ENCODE data around the gene SRI. TPM values are rescaled to one million over a fixed set of nuclear protein-coding genes. Genes with fewer than 3 reads are reported as not detected.

SRI gene
- total RNA-seq, 1 donor from 2014 or later = 43.3 TPM

DNA sequence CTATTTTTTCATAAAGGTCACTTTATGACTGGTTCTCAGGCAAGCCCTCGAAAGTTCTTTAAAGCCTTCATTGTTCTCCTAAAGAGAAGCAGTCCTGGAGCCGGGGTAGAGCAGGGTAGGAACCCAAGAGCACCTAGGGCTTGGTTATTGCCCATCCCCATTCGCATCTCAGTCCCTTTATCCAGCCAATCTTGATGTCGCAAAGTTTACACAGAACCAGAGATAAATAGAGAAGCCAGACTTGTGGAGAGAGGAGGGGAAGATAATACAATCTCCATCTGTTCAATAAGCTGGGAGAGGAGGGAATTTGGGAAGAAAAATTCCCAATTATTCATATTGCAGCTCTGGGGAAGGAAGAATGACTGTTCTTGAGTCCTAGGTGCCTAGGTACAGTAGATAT lies 6.4 kb upstream of the SRI start:
- Histone ChIP-seq H3K27me3 (ENCODE audit: control insufficient read depth in 3 of 3, insufficient read depth in 3 of 3, low read length in 3 of 3) (no peaks in the 10 kb centered on the region), H3K4me1 (ENCODE audit: control insufficient read depth in 3 of 3, insufficient read depth in 3 of 3, low read length in 3 of 3) (no peaks in the 10 kb centered on the region), H3K9ac (ENCODE audit: low read depth in 1 of 3, low read length in 3 of 3) (no peak overlapping the region), H3K9me3 (ENCODE audit: control insufficient read depth in 3 of 3, low read length in 3 of 3) (no peaks in the 10 kb centered on the region), H3K36me3 (ENCODE audit: control insufficient read depth in 3 of 3, insufficient read depth in 3 of 3, low read length in 3 of 3) (no peaks in the 10 kb centered on the region), H3K27ac (ENCODE audit: low read depth, low read length) (no peak overlapping the region), H3K4me3 (ENCODE audit: low read length in 3 of 3) (no peak overlapping the region)

DNA sequence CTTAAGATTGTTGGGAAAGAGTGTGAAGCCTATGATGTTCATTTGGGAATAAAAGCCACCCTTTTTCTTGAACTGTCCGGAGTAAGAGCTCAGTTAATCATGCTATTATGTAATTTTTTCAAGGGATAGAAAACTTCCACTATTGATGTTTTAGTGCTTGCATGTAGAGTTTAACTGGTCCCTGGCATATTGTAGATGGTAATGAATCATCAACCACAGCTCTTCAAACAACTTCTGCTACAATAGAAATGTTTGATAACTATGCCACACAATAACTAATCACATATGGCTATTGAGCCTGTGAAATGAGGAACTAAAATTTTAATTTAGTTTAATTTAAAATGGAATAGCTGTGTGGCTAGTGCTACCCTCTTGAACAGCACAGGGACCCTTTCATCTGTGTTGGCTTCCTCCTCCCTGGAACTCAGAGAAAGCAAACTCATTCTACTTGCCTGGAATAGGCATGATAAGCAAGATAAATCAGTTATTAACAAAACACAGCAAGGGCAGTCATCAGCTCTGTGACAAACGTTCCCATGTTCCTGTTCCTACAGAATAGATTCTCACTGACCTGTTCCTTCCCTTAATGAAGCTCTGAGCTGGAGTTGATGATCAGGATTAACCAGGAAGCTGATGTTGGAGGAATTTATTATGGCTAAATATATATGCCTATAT lies 4.9 kb upstream of the SRI start:
- no peaks in the 10 kb centered on the region for H3K9me3 ChIP-seq (ENCODE audit: control insufficient read depth in 3 of 3, low read length in 3 of 3)
- H3K4me3 ChIP-seq (ENCODE audit: low read length in 3 of 3) = no peak overlapping the region
- H3K36me3 ChIP-seq (ENCODE audit: control insufficient read depth in 3 of 3, insufficient read depth in 3 of 3, low read length in 3 of 3) = no peaks in the 10 kb centered on the region
- H3K9ac ChIP-seq (ENCODE audit: low read depth in 1 of 3, low read length in 3 of 3) = no peak overlapping the region
- no peak overlapping the region for H3K27ac ChIP-seq (ENCODE audit: low read depth, low read length)
- H3K27me3 ChIP-seq (ENCODE audit: control insufficient read depth in 3 of 3, insufficient read depth in 3 of 3, low read length in 3 of 3) = no peaks in the 10 kb centered on the region
- peaks cover 0 to 11% (median 0%) of the 10 kb centered on the region in 3 donors for H3K4me1 ChIP-seq (ENCODE audit: control insufficient read depth in 3 of 3, insufficient read depth in 3 of 3, low read length in 3 of 3)

DNA sequence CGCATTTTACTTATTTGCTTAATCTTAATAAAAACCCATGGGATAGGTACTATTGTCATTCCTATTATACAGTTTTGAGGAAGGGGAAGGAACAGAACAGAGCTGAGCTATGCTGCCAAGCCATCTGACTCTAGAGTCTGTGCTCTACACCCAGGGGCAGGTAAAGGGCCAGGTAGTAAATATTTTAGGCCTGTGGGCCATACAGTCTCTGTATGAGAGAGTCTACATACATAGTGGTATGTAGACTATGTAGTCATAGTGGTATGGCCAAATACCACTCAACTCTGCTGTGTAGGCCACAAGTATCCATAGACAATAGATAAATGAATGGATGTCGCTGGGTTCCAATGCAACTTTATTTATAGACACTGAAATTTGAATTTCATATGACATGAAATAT lies 3.4 kb upstream of the SRI start:
- H3K9ac ChIP-seq (ENCODE audit: low read depth in 1 of 3, low read length in 3 of 3) = no peak overlapping the region
- H3K4me1 ChIP-seq (ENCODE audit: control insufficient read depth in 3 of 3, insufficient read depth in 3 of 3, low read length in 3 of 3) = peaks cover 4 to 19% (median 8%) of the 10 kb centered on the region in 3 donors
- H3K4me3 ChIP-seq (ENCODE audit: low read length in 3 of 3) = no peak overlapping the region
- H3K27ac ChIP-seq (ENCODE audit: low read depth, low read length) = no peak overlapping the region
- H3K36me3 ChIP-seq (ENCODE audit: control insufficient read depth in 3 of 3, insufficient read depth in 3 of 3, low read length in 3 of 3) = no peaks in the 10 kb centered on the region
- no peaks in the 10 kb centered on the region for H3K27me3 ChIP-seq (ENCODE audit: control insufficient read depth in 3 of 3, insufficient read depth in 3 of 3, low read length in 3 of 3)
- H3K9me3 ChIP-seq (ENCODE audit: control insufficient read depth in 3 of 3, low read length in 3 of 3) = no peaks in the 10 kb centered on the region

DNA sequence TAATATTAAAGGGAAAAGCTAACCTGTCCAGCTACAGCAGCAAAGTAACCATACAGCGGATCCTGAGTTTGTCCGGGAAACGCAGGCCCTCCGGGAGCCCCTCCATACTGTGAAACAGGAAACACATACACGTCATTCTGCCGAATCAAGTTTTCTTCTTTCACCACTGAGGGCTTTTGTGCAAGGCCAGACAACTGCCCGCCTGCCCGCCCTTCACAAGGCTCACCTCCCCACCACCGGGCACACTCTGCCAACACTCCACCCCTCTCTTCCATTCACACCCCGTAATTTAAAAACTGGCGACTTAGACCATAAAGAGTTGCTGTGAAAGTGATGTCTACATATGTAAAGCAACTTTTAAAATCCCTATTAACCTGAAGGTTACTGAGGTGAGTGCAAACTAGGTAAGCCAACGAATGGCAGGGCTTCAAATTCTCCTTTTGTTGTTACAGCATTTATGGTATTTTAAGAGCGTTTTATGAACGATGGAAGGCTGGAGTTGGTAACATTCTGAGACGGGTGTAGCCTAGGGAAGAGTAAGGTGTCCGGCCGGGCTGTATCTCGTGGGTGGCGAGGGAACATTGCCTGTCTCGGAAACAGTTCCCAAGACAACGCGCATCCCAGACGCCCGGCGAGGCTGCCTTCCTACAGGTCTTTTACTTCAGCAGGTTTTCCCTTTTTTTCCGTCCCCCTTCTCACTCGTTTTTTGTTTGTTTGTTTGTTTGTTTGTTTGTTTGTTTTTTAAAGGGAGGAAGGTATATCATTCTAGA lies 817 bp downstream of the SRI start:
- Histone ChIP-seq H3K36me3 (ENCODE audit: control insufficient read depth in 3 of 3, insufficient read depth in 3 of 3, low read length in 3 of 3) (peaks cover 4 to 21% (median 12%) of the 10 kb centered on the region in 3 donors), H3K4me1 (ENCODE audit: control insufficient read depth in 3 of 3, insufficient read depth in 3 of 3, low read length in 3 of 3) (peaks cover 4 to 22% (median 12%) of the 10 kb centered on the region in 3 donors), H3K9me3 (ENCODE audit: control insufficient read depth in 3 of 3, low read length in 3 of 3) (no peaks in the 10 kb centered on the region), H3K9ac (ENCODE audit: low read depth in 1 of 3, low read length in 3 of 3) (peak overlapping the region; percentile 73 to 88 (median 87)), H3K4me3 (ENCODE audit: low read length in 3 of 3) (peak overlapping the region; percentile 85 to 91 (median 86)), H3K27me3 (ENCODE audit: control insufficient read depth in 3 of 3, insufficient read depth in 3 of 3, low read length in 3 of 3) (no peaks in the 10 kb centered on the region), H3K27ac (ENCODE audit: low read depth, low read length) (peak overlapping the region; percentile 41)

DNA sequence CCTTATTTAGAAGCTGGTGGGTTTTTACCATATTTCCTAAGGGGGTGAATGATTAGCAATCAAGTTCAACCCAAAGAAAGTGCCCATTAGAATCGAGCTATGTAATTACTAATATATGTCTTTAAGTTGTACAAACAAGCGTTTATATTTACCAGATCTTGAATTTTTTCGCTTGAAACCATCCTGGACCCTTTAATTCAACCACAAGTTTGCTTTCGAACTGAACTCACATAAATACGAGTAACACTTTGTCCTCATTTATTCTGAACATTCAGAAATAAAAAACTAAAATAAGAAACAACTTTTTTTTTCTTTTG lies 1.5 kb downstream of the SRI start:
- Histone ChIP-seq H3K9me3 (ENCODE audit: control insufficient read depth in 3 of 3, low read length in 3 of 3) (no peaks in the 10 kb centered on the region), H3K27ac (ENCODE audit: low read depth, low read length) (peak overlapping the region; percentile 41), H3K36me3 (ENCODE audit: control insufficient read depth in 3 of 3, insufficient read depth in 3 of 3, low read length in 3 of 3) (peaks cover 5 to 23% (median 16%) of the 10 kb centered on the region in 3 donors), H3K4me1 (ENCODE audit: control insufficient read depth in 3 of 3, insufficient read depth in 3 of 3, low read length in 3 of 3) (peaks cover 4 to 22% (median 12%) of the 10 kb centered on the region in 3 donors), H3K27me3 (ENCODE audit: control insufficient read depth in 3 of 3, insufficient read depth in 3 of 3, low read length in 3 of 3) (no peaks in the 10 kb centered on the region), H3K9ac (ENCODE audit: low read depth in 1 of 3, low read length in 3 of 3) (peak overlapping the region in 2 of 3 donors; percentile 73 to 87), H3K4me3 (ENCODE audit: low read length in 3 of 3) (peak overlapping the region; percentile 85 to 91 (median 86))

DNA sequence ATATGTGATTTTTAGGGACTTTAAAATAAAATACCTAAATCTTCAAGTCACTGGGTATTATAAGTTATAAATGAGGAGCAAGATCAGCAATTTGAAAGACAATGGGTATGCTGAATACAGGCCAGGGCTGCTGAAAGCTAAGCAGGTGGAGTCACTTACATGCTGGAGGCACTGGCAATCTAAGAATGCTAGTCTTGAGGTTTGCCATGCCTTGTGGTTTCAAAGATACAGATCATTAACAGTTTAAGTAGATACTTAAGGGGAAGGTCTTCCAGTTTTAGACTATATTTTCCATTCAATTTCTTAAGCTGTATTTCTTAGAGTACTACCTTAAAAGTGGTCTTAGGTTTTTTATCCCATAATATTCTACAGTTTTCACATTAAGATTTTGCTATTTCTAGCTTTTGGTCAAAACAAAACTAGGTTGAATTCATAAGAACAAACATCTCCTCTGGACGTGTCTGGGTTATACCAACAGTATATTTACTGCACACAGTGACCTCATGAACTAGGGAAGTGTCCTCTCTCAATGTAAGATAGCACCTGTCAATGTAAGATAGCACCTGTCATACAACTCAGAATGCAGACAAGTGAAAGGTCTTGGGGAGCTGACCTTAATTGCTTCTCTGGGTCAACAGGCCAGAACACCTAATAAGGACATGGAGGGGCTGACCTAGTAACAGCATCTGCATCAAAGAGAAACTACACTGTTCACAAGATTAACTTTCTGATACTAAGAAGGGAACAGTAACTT lies 2.0 kb downstream of the SRI start:
- Histone ChIP-seq H3K4me3 (ENCODE audit: low read length in 3 of 3) (peak overlapping the region in 1 of 3 donors; percentile 32), H3K36me3 (ENCODE audit: control insufficient read depth in 3 of 3, insufficient read depth in 3 of 3, low read length in 3 of 3) (peaks cover 5 to 29% (median 17%) of the 10 kb centered on the region in 3 donors), H3K27me3 (ENCODE audit: control insufficient read depth in 3 of 3, insufficient read depth in 3 of 3, low read length in 3 of 3) (no peaks in the 10 kb centered on the region), H3K9me3 (ENCODE audit: control insufficient read depth in 3 of 3, low read length in 3 of 3) (no peaks in the 10 kb centered on the region), H3K4me1 (ENCODE audit: control insufficient read depth in 3 of 3, insufficient read depth in 3 of 3, low read length in 3 of 3) (peaks cover 4 to 22% (median 12%) of the 10 kb centered on the region in 3 donors), H3K9ac (ENCODE audit: low read depth in 1 of 3, low read length in 3 of 3) (peak overlapping the region in 1 of 3 donors; percentile 24), H3K27ac (ENCODE audit: low read depth, low read length) (no peak overlapping the region)

DNA sequence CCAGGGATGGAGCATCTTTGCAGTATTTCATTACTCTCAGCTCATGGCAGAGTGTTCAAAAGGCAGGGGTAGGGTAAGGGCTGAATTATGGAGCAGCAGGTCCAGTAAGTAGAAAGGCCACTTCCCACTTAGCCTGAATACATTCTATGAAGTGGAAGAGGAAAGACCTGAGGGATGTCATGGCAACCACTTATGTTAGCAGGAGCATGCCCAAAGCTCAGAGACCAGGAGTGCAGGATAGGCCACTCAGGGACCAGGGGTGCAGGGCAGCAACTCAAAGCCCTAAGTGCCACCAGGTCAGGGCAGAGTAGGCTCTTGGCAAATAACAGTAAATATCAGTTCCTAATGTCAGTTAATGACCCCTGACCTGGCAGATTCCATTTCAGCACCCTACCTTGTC lies 3.6 kb downstream of the SRI start:
- Histone ChIP-seq H3K4me3 (ENCODE audit: low read length in 3 of 3) (no peak overlapping the region), H3K36me3 (ENCODE audit: control insufficient read depth in 3 of 3, insufficient read depth in 3 of 3, low read length in 3 of 3) (peaks cover 5 to 31% (median 27%) of the 10 kb centered on the region in 3 donors), H3K27me3 (ENCODE audit: control insufficient read depth in 3 of 3, insufficient read depth in 3 of 3, low read length in 3 of 3) (no peaks in the 10 kb centered on the region), H3K9ac (ENCODE audit: low read depth in 1 of 3, low read length in 3 of 3) (no peak overlapping the region), H3K9me3 (ENCODE audit: control insufficient read depth in 3 of 3, low read length in 3 of 3) (no peaks in the 10 kb centered on the region), H3K27ac (ENCODE audit: low read depth, low read length) (no peak overlapping the region), H3K4me1 (ENCODE audit: control insufficient read depth in 3 of 3, insufficient read depth in 3 of 3, low read length in 3 of 3) (peaks cover 4 to 22% (median 12%) of the 10 kb centered on the region in 3 donors)

DNA sequence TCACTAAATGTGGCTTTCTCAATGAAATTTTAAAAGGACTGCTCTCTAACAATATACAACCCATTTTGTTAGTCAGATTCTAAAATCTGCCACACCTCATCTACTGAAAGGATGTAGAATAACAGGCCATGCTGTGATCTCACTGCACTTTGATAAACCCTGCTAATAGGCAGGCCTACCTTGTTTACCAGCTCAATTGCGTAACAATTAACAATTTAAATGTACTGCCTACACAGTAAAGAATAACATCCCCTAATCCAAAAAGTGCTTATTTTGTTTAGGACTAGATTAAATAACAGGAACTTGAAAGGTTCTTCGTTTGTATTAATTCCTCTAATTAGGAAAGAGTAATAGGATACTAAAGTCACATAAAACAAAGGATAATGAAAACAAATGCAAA lies 4.5 kb downstream of the SRI start:
- no peak overlapping the region for H3K4me3 ChIP-seq (ENCODE audit: low read length in 3 of 3)
- no peaks in the 10 kb centered on the region for H3K27me3 ChIP-seq (ENCODE audit: control insufficient read depth in 3 of 3, insufficient read depth in 3 of 3, low read length in 3 of 3)
- H3K36me3 ChIP-seq (ENCODE audit: control insufficient read depth in 3 of 3, insufficient read depth in 3 of 3, low read length in 3 of 3) = peaks cover 7 to 32% (median 29%) of the 10 kb centered on the region in 3 donors
- H3K9ac ChIP-seq (ENCODE audit: low read depth in 1 of 3, low read length in 3 of 3) = no peak overlapping the region
- H3K9me3 ChIP-seq (ENCODE audit: control insufficient read depth in 3 of 3, low read length in 3 of 3) = no peaks in the 10 kb centered on the region
- peaks cover 4 to 15% (median 12%) of the 10 kb centered on the region in 3 donors for H3K4me1 ChIP-seq (ENCODE audit: control insufficient read depth in 3 of 3, insufficient read depth in 3 of 3, low read length in 3 of 3)
- no peak overlapping the region for H3K27ac ChIP-seq (ENCODE audit: low read depth, low read length)

DNA sequence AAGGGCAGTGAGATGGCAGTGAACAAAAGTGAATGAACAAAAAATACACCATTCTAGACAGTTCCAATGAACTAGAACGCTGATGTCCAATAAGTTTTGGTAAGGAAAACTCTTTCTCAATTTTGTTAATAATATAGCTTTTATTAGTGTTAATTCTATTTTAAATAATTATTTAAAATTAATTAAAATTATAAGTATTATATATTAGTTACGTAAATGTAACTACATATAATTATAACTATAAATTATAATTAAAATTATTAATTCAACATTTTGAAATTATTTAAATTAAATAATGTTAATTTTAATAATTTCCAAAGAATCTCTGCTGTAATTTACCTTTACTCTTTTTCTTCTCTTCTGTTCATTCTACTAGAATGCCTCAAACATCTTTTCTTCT lies 5.4 kb downstream of the SRI start:
- Histone ChIP-seq H3K27ac (ENCODE audit: low read depth, low read length) (no peak overlapping the region), H3K27me3 (ENCODE audit: control insufficient read depth in 3 of 3, insufficient read depth in 3 of 3, low read length in 3 of 3) (no peaks in the 10 kb centered on the region), H3K9ac (ENCODE audit: low read depth in 1 of 3, low read length in 3 of 3) (no peak overlapping the region), H3K4me3 (ENCODE audit: low read length in 3 of 3) (no peak overlapping the region), H3K4me1 (ENCODE audit: control insufficient read depth in 3 of 3, insufficient read depth in 3 of 3, low read length in 3 of 3) (peaks cover 4 to 12% (median 11%) of the 10 kb centered on the region in 3 donors), H3K36me3 (ENCODE audit: control insufficient read depth in 3 of 3, insufficient read depth in 3 of 3, low read length in 3 of 3) (peaks cover 11 to 36% (median 35%) of the 10 kb centered on the region in 3 donors), H3K9me3 (ENCODE audit: control insufficient read depth in 3 of 3, low read length in 3 of 3) (no peaks in the 10 kb centered on the region)
